ENCODE data around the gene JAG2. TPM values are rescaled to one million over a fixed set of nuclear protein-coding genes. Genes with fewer than 3 reads are reported as not detected.

JAG2 gene
- total RNA-seq, 1 experiment from 2014 or later = 43.7 TPM

Small RNA genes lying within 50 kb of the gene (microRNA-seq; reads per million reads assigned to microRNA genes)
- gene MIR6765 (ENCODE audit: unreplicated experiment) = not detected

Other genes with a start within 250 kb of the JAG2 start
- 0.15 TPM for gene PLD4, start 243.9 kb downstream of the JAG2 start, total RNA-seq (2021; ENCODE audit: unreplicated experiment)
- gene AHNAK2, start 190.4 kb downstream of the JAG2 start, total RNA-seq (2021; ENCODE audit: unreplicated experiment) = 223 TPM
- gene CLBA1, start 183.0 kb downstream of the JAG2 start, total RNA-seq (2021; ENCODE audit: unreplicated experiment) = 13.8 TPM
- 39.9 TPM for gene CDCA4, start 147.7 kb downstream of the JAG2 start, total RNA-seq (2021; ENCODE audit: unreplicated experiment)
- 0.08 TPM for gene GPR132, start 103.3 kb downstream of the JAG2 start, total RNA-seq (2021; ENCODE audit: unreplicated experiment)
- gene NUDT14, start 12.5 kb upstream of the JAG2 start, total RNA-seq (2021; ENCODE audit: unreplicated experiment) = 75.3 TPM
- 0.26 TPM for gene BTBD6, start 79.8 kb upstream of the JAG2 start, total RNA-seq (2021; ENCODE audit: unreplicated experiment)
- 25.0 TPM for gene BRF1, start 132.2 kb upstream of the JAG2 start, total RNA-seq (2021; ENCODE audit: unreplicated experiment)
- 55.2 TPM for gene PACS2, start 146.0 kb upstream of the JAG2 start, total RNA-seq (2021; ENCODE audit: unreplicated experiment)
- 2.9 TPM for gene TEX22, start 229.8 kb upstream of the JAG2 start, total RNA-seq (2021; ENCODE audit: unreplicated experiment)

Measured in Panc1 (cell line).